ENCODE results near the gene PKN1.
"Not testable (repeated sequence)": the region's sequence is repeated elsewhere in the genome, so short reads cannot be mapped to it uniquely, and the experiment has no call there.

Gene PKN1

DNA sequence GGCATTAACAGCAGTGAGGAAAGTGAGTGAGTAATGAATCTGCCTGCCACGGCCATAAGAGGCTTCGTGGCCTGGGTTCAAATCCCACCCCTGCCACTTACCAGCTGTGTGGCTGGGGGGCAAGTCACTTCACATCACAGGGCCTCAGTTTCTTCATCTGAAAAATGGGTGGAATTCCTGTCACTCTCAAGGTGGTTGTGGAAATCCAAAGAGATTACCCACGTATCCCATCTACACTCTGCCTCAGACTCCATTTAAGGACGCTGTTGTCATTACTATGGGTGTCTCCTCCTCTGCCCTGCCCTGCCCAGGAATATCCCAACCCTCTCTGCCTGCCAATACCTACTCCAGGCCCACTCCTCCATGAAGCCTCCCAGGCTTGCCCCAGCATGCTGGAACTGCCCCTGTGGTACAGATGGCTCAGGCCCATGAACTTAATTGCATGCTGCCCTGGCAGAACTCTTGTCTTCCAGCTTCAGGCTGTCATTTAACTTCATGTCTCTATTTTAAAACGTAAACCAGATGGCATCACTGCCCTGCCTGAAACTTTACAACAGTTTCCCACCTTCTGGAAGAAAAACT lies 59.7 kb downstream of the PKN1 start:
- no peak for DNase-seq

DNA sequence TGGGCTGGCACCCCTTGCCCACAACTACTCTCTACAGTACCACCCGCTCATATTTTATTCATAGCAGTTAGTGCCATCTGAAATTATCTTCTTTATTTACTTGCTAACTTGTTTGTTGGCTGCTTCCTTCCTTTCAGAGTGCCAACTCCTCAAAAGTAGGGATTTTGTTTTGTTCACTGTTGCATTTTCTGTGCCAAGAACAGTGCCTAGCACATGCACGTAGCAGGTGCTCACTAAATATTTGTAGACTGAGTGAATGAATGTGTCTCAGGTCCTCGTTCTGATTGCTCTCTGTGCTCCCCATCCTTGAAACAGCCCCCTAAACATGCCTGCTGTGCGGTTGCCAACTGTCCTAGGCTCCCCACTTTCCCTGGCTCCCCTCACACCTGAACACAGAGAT lies 61.3 kb downstream of the PKN1 start:
- DNase-seq: no peak

DNA sequence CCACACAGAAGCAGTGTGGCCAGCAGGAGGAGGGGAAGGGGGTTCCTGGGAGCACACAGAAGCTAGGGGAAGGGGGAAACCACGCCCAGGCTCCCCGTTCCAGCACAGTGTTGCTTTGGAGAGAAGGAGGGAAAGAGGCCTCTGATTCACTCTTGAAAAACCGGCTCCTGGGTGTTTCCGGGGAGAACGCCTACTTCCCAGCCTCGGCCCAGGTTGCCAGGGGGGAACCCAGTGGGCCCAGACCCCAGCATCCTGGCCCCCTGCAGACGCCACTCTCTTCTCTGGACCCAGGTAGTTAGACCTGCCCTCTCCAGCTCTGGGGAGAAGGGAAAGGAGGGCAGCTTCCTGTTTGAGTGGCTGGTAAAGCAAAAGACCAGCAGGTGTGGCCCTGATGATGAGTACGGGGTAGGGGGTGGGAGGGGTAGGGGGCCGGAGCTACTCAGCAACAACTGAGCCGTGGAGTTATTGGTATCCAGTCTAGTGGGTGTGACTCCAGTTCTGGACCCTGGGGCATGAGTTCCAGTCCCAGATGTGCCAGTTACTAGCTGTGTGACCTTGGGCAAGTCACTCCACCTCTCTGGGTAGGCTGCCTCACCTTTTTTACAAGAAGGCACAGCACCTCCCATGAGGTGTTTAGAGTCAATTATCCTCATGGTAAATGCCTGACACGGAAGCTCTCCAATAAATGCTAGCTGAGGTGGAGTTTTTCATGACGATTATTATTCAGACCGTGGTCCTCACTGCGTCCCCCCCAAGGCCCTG lies 62.0 kb downstream of the PKN1 start:
- DNase-seq: no peak

DNA sequence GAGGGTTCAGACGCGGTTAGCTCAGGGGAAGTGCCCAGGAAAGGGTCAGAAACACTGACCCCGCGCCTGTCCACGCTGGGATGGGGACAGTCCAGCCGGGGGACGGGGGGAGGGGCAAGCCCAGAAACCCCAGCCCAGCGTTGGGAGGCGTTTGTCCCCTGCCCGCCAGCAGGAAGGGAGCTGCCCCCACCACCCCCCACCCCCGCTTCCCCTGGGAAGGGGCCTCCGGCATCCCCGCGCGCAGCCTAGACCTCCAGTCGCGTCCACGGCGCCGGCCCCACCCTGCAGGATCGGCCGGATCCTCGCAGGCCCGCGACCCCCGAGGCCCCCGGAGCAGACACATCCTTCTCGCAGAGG lies 62.5 kb downstream of the PKN1 start:
- DNase-seq: no peak

DNA sequence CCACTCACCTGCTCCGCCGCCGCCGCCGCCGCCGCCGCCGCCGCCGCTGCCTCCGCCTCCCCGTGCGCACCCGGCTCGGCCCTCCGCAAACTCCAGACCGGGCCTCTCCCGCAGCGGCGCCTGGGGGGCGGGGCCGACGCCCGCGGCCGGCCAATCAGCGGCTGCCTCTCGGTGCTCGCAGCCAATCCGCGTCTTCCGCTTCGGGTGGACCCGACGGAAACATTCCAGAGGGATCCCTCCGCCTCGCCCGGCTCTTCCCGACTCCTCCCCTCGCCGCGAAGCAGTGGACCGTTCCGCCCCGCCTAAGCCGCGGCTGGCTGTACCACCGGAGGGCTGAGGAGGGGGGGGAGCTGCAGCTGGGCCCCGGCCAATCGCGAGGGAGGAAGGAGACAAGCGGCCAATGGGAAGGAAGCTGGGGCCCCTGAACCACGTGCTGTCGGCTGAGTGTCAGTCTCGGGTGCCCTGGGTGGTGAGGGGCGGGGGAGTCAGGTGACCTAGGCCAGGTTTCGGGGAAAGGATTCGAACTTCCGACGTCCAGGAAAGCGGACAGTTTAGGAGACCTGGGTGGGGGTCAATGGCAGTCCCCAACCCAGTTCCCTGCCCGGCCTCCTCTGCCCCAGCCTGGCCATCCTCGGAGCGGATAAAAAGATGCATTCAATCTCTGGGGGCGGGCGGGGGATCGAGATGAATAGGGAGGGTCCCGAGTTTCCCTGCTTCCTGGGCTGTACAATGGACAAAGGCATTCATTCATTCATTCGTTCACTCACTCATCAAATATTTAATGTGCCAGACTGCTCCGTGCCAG lies 63.1 kb downstream of the PKN1 start, which contains the start of gene GIPC1:
Gene GIPC1 (minus strand): TSS at position 99 of the 805 bp plus-strand sequence. CDS start 13,151 bp downstream, outside the sequence.
- DNase-seq: peak; percentile 90 to 100 (median 100)

DNA sequence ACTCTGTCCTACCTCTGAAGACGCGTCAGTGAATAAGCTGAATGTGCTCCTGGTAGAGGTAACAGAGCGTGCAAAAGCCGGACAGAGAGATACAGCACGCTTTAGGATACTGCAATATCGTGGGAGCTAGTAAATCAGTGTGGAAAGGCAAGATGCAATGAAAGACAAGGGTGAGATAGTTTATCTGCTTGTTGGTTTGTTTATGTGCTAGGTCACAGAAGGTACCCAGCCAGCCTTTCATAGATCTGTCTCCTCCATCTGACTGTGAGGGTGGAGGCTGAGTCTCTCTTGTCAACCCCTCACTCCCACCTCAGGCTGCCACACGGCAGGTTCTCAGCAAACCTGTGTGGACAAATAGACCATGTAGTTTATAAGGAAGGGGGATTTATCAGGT lies 63.7 kb downstream of the PKN1 start:
- peak in 1 of 3 experiments; percentile 65 for DNase-seq

DNA sequence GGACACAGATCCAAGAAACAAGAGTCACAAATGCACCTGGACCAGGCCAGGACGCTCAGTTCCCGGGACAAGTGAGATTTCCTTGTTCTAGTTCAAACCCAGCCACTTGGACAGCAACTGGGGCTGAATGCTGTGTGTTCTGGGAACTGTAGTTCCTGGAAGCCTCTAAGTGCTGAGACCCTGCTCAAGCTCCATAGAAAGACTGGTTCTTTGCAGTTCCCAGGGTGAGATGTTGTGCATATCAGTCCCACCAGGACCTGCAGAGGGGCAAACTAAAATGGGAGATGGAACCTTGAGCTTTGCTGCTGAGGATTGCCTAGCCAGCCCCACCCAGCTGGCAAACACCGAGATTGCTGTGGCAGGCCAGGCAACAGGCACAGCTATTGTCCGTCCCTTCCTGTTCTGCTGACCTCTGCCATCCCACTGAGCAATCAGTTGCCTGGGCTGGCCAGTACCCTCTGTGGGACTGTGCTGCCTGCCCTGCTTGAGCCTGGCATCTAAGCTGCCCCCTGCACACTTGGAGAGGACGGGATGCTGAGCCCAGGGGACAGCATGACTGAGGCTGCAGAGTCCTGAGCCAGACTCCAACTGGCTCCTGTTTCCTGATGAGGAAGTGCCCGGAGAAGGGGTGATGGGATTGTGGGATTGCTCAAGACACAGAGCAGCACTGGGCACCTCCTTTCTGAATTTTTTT lies 64.3 kb downstream of the PKN1 start:
- DNase-seq: no peak

DNA sequence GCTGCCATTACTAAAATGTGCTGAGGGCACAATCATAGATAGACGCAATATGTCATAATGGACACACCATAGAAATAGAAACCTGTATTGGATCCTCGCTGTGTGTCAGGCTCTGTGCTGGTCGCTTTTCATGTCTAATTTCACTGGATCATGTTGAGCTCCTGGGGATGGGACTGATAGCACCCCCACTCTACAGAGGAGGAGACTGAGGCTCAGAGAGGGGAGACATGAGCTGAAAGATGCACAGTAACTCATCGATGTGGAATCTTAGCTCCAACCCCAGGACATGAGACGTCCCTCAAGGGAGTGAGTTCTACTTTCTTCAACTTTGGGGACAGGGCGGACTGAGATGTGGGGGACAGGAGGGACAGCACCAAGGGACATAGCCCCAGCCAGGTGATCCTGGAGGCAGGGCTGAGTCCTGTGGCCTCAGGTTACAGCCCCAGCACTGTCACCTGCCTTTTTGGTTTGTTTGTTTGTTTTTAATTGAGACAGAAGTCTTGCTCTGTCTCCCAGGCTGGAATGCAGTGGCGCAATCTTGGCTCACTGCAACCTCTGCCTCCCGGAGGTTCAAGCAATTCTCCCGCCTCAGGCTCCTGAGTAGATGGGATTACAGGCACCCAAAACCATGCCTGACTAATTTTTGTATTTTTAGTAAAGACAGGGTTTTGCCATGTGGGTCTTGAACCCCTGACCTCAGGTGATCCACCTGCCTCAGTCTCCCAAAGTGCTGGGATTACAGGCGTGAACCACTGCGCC lies 69.4 kb downstream of the PKN1 start:
- peak in 1 of 3 experiments; percentile 33 for DNase-seq

DNA sequence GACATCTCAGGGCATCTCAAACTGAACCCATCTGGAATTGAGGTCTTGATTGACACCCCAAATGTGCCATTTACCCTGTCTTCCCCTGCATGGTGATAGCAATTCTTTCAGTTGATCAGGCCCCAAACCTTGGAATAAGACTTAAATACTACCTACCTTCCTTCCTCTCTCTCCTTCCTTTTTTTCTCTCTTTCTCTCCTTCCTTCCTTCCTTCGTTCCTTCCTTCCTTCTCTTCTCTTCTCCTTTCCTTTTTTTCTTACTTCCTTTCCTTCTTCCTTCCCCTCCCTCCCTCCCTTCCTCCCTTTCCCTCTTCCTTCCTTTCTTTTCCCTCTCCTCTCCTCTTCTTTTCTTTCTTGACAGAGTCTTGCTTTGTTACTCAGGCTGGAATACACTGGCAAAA lies 70.2 kb downstream of the PKN1 start:
- DNase-seq: no peak

DNA sequence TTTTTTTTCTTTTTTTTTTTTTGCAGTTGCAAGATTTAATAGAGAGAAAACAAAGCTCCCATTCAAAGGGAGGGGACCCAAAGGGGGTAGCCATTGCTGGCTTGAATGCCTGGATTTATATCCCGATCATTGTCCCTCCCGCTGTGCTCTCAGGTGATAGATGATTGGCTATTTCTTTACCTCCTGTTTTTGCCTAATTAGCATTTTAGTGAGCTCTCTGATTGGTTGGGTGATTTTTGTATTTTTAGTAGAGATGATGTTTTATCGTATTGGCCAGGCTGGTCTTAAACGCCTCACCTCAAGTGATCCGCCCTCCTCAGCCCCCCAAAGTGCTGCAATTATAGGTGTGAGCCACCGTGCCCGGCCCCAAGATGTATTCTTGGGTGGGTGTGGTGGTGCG lies 71.5 kb downstream of the PKN1 start:
- DNase-seq: not testable (repeated sequence)

DNA sequence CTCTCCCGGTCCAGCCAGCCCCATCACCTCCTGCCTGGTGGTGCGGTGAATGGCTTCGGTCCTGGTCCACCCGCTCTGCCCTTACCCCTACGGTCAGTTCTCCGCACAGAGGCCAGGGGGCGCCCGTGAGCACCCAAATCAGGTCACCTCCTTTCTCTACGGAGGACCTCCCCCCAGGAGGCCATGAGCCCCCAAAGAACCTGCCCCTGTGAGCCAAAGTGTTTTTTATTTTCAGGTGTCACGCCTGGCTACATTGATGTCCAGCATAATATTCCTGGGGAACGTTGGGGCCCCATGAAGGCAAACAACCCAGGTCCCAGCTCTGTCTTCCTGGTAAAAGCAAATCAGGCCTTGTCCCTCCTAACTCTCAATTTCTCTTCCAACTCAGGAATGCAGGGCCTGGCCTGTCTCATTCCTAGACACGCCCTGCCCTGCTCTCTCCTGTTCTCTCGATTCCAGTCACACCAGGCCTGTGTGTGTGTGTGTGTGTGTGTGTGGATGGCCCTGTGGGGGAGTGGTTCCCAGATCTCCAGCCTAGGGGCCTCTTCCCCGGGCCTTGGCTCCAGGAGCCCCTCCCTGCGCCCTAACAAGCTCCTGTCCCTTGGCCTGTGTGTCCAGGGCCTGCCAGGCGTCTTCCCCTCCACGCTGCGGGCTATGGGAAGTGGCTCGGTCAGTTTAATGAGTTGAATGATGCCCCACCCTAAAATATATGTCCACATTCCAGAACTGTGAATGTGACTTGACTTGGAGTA lies 72.6 kb downstream of the PKN1 start:
- peak in 1 of 3 experiments; percentile 29 for DNase-seq

DNA sequence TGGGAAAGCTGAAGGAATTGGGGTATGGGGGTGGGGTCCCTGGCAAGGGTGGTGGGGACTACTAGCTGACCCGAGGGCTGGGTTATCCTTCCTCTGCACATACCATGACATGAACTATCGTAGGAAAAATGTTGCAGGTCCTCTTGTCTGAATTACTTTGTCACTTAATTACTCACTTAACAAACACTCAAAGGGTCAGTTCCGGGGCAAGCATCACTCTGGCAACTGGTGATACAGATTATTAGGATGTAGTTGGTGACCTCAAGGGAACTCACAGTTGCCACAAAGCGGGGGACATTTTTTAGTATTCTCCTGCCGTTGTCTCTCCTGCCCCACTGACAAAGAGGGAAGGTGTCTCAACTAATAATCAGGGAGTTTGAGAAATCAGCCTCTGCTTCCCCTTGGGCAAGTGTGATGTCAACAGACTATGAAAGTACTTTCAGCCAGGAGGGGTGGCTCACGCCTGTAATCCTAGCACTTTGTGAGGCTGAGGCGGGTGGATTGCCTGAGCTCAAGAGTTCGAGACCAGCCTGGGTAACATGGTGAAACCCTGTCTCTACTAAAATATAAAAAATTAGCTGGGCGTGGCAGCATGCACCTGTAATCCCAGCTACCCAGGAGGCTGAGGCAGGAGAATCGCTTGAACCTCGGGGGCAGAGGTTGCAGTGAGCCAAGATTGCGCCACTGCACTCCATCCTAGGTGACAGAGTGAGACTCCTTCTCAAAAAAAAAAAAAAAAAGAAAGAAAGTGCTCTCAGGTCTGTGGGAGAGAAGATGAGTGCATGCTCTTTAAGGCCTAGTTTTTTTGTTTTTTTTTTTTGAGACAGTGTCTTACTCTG lies 74.8 kb downstream of the PKN1 start:
- DNase-seq: peak in 1 of 3 experiments; percentile 26

DNA sequence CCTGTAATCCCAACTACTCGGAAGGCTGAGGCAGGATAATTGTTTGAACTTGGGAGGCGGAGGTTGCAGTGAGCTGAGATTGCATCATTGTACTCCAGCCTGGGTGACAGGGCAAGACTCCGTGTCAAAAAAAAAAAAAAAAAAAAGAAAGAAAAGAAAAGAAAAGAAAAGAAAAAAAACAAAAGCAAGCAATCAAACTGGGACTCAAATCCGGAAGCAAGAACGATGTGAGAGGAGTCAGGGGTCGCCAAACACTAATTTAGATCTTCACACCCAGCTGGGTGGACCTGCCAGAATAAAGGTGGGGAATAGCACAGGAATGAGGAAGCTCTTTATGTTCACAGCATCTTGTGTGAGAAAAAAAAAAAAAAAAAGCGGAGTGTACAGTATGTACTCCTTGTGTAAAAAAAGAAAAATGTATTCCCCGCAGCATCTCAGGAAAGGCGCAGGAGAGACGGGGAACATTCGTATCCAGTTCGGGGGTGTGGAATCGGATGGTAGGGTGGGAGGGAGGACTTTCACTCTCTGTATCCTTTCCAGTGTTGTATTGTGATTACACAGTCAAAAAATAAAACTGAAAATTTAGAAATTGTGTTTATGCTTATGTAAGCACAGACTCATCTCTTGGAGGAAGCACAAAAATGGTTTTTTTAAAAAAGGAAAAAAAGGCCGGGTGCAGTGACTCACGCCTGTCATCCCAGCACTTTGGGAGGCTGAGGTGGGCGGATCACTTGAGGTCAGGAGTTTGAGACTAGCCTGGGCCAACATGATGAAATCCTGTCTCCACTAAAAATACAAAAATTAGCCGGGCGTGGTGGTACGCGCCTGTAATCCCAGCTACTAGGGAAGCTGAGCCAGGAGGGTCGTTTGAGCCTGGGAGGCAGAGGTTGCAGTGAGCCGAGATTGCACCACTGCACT lies 77.5 kb downstream of the PKN1 start:
- DNase-seq: no peak

DNA sequence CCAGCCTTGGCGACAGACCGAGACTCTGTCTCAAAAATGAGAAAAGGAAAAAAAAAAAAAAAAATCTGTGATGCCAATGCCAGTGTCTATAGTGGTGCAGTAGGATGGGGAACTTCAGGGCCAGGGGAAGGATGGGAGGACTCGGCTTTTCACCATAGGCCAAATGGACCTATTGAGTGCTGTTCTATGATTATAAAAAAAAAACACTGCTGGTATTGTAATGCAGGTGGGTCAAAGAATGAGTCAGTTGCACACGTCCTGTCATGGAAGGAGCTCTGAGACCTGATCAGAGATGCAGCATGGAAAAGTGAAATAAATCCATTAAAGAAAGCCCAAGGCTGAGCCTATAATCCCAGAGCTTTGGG lies 78.1 kb downstream of the PKN1 start:
- no peak for DNase-seq

DNA sequence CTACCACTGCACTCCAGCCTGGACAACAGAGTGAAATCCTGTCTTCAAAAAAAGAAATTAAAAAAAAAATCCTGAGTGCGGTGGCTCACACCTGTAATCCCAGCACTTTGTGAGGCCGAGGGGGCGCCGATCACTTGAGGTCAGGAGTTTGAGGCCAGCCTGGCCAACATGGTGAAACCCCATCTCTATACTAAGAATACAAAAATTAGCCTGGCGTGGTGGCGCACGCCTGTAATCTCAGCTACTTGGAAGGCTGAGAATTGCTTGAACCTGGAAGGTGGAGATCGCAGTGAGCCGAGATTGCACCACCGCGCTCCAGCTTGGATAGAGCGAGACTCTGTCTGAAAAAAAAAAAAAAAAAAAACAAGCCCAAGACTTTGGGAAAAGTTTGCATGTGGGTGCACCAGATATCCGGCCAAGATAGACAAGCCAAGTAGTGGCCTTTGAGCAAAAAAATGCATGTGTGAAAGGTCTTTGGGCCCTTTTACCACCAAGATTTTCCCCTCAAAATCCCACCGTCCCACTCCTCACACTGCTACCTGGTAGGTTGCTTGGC lies 79.4 kb downstream of the PKN1 start:
- DNase-seq: no peak

DNA sequence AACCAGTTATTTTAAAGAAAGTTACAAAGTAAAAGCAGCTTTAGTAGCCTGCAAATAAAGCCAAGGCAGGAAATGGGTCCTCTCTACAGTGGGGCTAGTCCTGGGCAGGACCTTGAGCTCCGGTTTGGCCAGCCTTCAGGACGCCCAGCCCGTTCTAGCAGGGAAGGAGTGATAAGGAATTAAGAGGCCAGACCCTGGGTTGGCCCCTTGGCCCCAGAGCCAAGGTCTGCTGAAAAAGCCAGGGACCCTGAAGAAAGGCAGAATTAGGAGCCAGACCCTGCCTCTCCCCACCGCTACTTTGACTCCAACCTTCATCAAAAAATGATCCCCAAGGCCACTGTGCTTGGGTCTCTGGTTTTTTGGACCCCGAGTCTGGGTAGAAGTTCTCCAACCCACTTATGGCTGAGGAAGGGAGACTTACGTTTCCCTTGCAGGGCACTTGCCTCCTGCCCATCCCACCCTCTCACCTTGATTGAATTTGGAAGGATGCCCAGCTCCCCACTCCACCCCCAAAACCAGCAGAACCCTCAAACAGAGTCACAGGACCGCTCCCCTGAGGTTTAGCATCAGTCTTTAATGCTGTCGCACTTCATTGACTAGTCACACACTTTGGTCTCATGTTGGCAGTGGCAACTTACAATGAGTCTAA lies 81.2 kb downstream of the PKN1 start:
- DNase-seq: no peak

DNA sequence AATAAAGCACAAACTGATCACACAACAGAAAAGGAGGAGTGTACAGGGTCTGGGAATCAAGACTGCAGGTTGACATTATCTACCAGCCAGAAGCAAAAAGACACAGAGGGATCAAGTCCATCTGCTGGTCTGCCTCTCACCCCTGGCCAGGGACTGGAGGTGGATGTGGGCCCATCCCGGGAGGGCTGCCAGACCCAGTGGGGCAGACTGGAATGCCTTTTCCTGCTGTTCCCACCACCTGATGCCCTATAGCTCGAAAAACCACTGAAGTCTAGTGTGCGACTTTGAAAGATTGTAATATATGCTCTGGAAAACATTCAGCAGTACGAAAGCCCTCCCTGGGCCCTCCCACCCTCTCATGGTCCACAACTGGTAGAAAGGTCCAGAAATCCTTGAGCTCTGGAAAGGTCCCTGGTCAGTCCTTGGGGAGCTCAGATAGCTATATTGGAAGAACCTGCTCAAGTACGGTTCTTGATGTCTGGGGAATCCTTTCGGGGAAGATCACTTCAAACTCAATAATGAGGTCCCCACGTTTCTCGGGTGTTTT lies 82.5 kb downstream of the PKN1 start:
- no peak for DNase-seq

DNA sequence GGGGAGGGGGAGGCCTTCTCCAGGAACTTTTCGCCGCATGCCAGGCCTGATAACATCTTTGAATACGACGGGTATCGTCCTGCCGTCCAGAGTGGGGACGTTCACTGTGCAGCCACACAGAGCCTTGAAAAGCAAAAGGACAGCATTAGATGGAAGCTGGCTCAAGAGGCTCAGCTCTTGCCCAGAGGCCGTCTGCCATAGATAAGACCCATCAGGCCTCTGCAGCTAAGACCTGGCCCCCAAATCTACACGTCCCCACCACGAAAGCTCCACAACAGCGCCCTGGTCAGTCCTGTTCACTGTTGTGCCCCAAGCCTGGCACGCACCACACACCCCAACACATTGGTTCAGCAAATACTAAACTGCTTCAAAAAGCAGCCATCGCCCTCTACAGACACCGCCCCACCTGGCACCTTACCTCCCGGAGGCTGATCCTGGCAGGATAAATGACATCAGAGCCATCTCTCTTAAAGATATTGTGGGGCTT lies 83.0 kb downstream of the PKN1 start:
- no peak for DNase-seq
